H1 (cell line): ENCODE measurements around the gene PCDHA1.
"Not testable (repeated sequence)": the region's sequence is repeated elsewhere in the genome, so short reads cannot be mapped to it uniquely, and the experiment has no call there.

Experiments
- CEBPB ChIP-seq: IDR thresholded peaks from 2 replicates; pipeline ENCODE4 v1.6.1; 2012; ENCODE audit warnings: low read depth, low read length
- CHD2 ChIP-seq: IDR thresholded peaks from 2 replicates; pipeline ENCODE4 v1.6.1; 2012; ENCODE audit warnings: low read length, improper control_type of control experiment
- MAX ChIP-seq: IDR thresholded peaks from 2 replicates; pipeline ENCODE4 v1.6.1; 2012; ENCODE audit warnings: inconsistent platforms

GRCh38 chr5:140849831-140850634 lies 64.1 kb downstream of the PCDHA1 start:
- TF ChIP-seq CHD2, MAX, CEBPB: not testable (repeated sequence)
